D721Med (cell line): ENCODE results near the gene FDXACB1.

Experiments
- DNase-seq: peaks from one replicate; pipeline ENCODE4 v3.0.0; 2011; ENCODE audit warnings: low spot score; ENCODE audit not compliant: insufficient read length
- FAIRE-seq: peaks from 2 replicates; lab custom pipeline; 2011; peaks lifted over from hg19 to GRCh38; lab: Jason Lieb, UNC
- TF ChIP-seq, protein P1 (sequence below): IDR thresholded peaks from 2 replicates; pipeline ENCODE4 v1.5.1; 2012; ENCODE audit warnings: mild to moderate bottlenecking, control low read depth; ENCODE audit not compliant: insufficient read depth; ENCODE audit errors: missing control alignments

FDXACB1 gene

DNA sequence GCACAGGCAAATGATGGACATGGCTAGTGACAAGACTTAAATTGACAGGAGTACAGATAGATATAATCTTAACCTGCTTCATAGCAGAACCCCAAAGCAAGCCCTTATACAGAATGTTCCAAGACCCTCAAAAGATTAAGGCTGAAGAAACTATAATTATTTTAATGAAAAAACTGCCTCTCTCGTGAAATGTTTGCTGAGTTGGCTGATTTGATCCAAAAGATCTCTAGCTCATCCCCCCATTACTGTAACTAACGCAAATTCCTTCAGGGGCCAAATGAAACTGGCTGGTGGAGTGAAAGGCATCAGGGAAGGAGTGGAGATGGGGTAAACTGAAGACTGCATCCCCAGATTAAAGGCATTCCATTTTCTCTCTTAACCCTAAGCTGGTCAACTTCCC is 26.9 kb downstream of the FDXACB1 start:
- TF ChIP-seq, protein P1, sequence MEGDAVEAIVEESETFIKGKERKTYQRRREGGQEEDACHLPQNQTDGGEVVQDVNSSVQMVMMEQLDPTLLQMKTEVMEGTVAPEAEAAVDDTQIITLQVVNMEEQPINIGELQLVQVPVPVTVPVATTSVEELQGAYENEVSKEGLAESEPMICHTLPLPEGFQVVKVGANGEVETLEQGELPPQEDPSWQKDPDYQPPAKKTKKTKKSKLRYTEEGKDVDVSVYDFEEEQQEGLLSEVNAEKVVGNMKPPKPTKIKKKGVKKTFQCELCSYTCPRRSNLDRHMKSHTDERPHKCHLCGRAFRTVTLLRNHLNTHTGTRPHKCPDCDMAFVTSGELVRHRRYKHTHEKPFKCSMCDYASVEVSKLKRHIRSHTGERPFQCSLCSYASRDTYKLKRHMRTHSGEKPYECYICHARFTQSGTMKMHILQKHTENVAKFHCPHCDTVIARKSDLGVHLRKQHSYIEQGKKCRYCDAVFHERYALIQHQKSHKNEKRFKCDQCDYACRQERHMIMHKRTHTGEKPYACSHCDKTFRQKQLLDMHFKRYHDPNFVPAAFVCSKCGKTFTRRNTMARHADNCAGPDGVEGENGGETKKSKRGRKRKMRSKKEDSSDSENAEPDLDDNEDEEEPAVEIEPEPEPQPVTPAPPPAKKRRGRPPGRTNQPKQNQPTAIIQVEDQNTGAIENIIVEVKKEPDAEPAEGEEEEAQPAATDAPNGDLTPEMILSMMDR, result no peak
- FAIRE-seq (no peak), DNase-seq (no peak)

DNA sequence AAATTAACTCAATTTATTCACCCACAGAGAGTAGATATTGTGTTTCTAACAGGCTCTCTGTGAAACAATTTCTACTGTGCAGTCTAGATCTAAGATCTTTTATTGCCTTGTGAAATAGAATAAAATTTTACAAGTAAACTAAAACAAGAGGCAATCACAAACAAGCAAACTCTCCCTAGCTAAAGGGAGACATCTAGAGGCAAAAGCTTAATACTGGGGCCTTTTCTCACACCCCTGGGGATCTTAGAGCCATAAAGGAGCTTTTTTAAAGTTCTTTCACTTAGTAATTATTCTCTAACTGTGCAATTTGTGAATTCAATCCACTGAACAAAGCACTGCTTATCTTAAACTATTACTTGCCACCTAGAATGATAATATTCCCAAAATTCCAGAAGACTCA is 27.3 kb downstream of the FDXACB1 start:
- TF ChIP-seq, protein P1, result peak; percentile 47
- no peak for DNase-seq
- FAIRE-seq, result no peak

GRCh38 chr11:111851067-111851466 is 27.9 kb downstream of the FDXACB1 start:
- no peak for DNase-seq
- FAIRE-seq, result no peak
- TF ChIP-seq, protein P1, result no peak

DNA sequence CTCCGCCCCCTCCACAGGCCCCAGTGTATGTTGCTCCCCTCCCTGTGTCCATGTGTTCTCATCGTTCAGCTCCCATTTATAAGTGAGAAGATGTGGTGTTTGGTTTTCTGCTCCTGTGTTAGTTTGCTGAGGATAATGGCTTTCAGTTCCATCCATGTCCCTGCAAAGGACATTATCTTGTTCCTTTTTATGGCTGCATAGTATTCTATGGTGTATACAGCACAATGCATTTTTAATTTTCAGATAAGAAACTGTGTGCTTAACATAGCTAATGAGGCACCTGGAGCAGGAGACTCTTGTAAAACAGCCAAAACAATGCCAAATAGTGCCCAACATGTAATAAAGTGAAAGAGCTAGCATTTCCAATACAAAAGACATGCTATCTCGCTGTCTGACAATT is 29.3 kb downstream of the FDXACB1 start:
- FAIRE-seq, result no peak
- TF ChIP-seq, protein P1, result no peak
- no peak for DNase-seq

- DNase-seq, result no peak
- no peak for FAIRE-seq
- TF ChIP-seq, protein P1, result no peak
Measured at GRCh38 chr11:111846636-111847035, 32.3 kb downstream of the FDXACB1 start.

DNA sequence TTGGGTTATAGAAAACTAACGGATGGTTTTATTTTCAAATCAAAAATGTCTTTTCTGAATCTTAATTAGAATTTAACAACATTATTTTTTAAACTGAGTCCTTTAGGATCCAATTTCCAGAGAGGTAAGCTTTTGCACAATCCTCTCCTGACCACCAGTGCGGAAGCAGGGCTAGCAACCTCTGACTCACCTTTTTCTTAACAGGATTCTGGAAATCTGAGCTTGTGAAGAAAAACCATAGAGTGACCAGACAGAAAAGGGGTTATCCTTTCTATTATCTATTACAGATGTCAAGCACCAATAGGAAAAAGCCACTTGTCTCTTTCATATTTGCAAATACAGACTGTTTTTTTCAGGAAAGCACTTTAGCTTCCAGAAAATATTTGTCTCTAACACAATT is 32.9 kb downstream of the FDXACB1 start:
- DNase-seq, result no peak
- TF ChIP-seq, protein P1, result no peak
- no peak for FAIRE-seq

- no peak for DNase-seq
- TF ChIP-seq, protein P1, result no peak
- no peak for FAIRE-seq
Measured at GRCh38 chr11:111845276-111846028, 33.5 kb downstream of the FDXACB1 start.
